ENCODE measurements around the gene FRY. TPM values are rescaled to one million over a fixed set of nuclear protein-coding genes. Genes with fewer than 3 reads are reported as not detected.

FRY gene
- total RNA-seq, 2 experiments from 2014 or later: 3.0 to 7.0 TPM

DNA sequence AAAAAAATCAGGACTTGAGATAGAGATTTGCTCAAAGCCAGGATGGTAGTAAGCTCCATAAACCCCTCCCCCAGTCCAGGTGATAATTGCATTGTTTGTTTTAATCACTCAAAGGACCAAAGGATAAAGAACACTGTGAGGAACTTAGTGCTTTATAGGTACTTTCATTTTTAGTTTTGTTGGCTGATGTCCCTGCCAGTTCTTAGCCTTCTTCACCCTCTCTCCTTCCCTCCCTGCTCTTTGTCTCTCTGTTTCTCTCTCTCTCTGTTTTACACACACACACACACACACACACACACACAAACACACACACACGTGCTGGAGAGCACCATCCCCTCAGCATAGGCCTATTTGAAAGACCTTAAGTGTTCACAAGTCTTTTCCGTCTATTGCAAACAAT, 5.2 kb downstream of the FRY start:
- H3K27ac ChIP-seq (ENCODE audit: low read depth, low read length, poor library complexity, severe bottlenecking): no peak overlapping the region
- no peak for TF ChIP-seq EZH2phosphoT487 (IDR thresholded peaks at IDR 0.05; ENCODE audit: borderline replicate concordance, low read depth, low read length)
- TF ChIP-seq, protein P1, sequence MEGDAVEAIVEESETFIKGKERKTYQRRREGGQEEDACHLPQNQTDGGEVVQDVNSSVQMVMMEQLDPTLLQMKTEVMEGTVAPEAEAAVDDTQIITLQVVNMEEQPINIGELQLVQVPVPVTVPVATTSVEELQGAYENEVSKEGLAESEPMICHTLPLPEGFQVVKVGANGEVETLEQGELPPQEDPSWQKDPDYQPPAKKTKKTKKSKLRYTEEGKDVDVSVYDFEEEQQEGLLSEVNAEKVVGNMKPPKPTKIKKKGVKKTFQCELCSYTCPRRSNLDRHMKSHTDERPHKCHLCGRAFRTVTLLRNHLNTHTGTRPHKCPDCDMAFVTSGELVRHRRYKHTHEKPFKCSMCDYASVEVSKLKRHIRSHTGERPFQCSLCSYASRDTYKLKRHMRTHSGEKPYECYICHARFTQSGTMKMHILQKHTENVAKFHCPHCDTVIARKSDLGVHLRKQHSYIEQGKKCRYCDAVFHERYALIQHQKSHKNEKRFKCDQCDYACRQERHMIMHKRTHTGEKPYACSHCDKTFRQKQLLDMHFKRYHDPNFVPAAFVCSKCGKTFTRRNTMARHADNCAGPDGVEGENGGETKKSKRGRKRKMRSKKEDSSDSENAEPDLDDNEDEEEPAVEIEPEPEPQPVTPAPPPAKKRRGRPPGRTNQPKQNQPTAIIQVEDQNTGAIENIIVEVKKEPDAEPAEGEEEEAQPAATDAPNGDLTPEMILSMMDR (conservative IDR thresholded peaks at IDR 0.05; ENCODE audit: low read length): no peak
- no peaks in the 10 kb centered on the region for H3K9me3 ChIP-seq (ENCODE audit: low read length)
- no peaks in the 10 kb centered on the region for H4K20me1 ChIP-seq (ENCODE audit: insufficient read depth, low read length)
- peaks cover 3% of the 10 kb centered on the region for H3K4me1 ChIP-seq (ENCODE audit: insufficient read depth, low read length, poor library complexity, severe bottlenecking)
- H3K9me2 ChIP-seq (ENCODE audit: insufficient read depth, low read length): no peaks in the 10 kb centered on the region
- CTCF ChIA-PET (ENCODE audit: unreplicated experiment): no interaction called here
- H3K4me3 ChIP-seq (ENCODE audit: low read depth, low read length, poor library complexity, severe bottlenecking): no peak overlapping the region
- POLR2A ChIA-PET: interaction anchor here (2.1 kb wide), 1 partner anchor 9 kb away, joined by 6 read pairs; no protein-coding TSS in a partner anchor
- H3K79me2 ChIP-seq (ENCODE audit: insufficient read depth, low read depth, low read length): no peaks in the 10 kb centered on the region
- DNase-seq (ENCODE audit: low spot score): no peak
- H3K36me3 ChIP-seq (ENCODE audit: insufficient read depth, low read length): no peaks in the 10 kb centered on the region
- intact Hi-C loops (cut with micrococcal nuclease; ENCODE audit: unreplicated experiment): loop anchor here (10.0 kb wide), 1 partner anchor 1508 kb away; no protein-coding TSS in a partner anchor
- H3K4me2 ChIP-seq (ENCODE audit: low read length): peak overlapping the region; percentile 24; the same call in 1 of the 2 replicates
- H2AFZ ChIP-seq (ENCODE audit: low read length): no peak overlapping the region
- no TSS peak for BruUV-seq (replicated peaks)

DNA sequence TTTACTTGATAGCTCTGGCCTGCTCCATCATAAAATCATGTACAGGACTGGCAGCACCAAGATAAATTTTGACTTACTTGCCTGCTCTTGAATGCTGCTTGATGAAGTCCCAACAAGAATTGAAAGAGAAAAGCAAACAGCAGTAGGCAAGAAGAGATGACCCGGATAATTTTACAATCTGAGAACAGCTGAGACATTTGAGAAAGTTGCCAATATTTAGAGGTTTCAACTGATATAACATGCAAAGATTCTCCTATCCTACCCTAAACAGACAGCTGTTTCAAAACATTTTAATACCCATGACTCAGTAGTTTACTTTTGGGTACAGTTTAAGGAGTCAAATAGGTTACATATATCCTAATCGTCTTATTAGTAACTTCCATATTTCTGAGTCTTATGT, 5.9 kb downstream of the FRY start:
- Histone ChIP-seq H3K79me2 (ENCODE audit: insufficient read depth, low read depth, low read length) (no peaks in the 10 kb centered on the region), H3K4me1 (ENCODE audit: insufficient read depth, low read length, poor library complexity, severe bottlenecking) (no peaks in the 10 kb centered on the region), H4K20me1 (ENCODE audit: insufficient read depth, low read length) (no peaks in the 10 kb centered on the region), H3K4me3 (ENCODE audit: low read depth, low read length, poor library complexity, severe bottlenecking) (no peak overlapping the region), H2AFZ (ENCODE audit: low read length) (no peak overlapping the region), H3K9me3 (ENCODE audit: low read length) (no peaks in the 10 kb centered on the region), H3K27ac (ENCODE audit: low read depth, low read length, poor library complexity, severe bottlenecking) (no peak overlapping the region), H3K4me2 (ENCODE audit: low read length) (no peak overlapping the region), H3K9me2 (ENCODE audit: insufficient read depth, low read length) (no peaks in the 10 kb centered on the region), H3K36me3 (ENCODE audit: insufficient read depth, low read length) (no peaks in the 10 kb centered on the region)
- CTCF ChIA-PET (ENCODE audit: unreplicated experiment): no interaction called here
- BruUV-seq (replicated peaks): no TSS peak
- intact Hi-C loops (cut with micrococcal nuclease; ENCODE audit: unreplicated experiment): loop anchor here (10.0 kb wide), 1 partner anchor 1507 kb away; no protein-coding TSS in a partner anchor
- DNase-seq (ENCODE audit: low spot score): no peak
- POLR2A ChIA-PET: interaction anchor here (0.7 to 2.1 kb wide), 3 partner anchors 8 to 10 kb away, joined by 3 to 6 read pairs (median 5); no protein-coding TSS in a partner anchor
- TF ChIP-seq, protein P1 (conservative IDR thresholded peaks at IDR 0.05; ENCODE audit: low read length): no peak
- no peak for TF ChIP-seq EZH2phosphoT487 (IDR thresholded peaks at IDR 0.05; ENCODE audit: borderline replicate concordance, low read depth, low read length)

DNA sequence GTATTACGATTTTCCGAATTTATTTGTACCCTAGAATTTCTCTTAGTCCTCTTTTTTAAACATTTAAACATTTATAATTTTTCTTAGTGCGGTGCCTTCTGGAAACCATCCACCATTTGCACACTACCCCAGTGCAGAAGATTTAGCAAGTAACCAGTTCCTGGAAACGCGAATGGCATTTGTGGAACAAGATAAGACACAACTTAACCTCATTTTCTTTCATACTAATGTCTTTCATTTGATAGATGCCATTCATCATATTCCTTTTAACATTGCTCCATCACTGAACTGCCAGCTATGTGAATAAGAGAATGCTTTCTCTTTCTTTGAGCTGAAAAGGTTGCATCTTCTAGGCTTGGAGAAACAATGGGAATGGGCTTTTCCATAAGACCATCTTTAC, 6.8 kb downstream of the FRY start:
- Histone ChIP-seq H3K9me2 (ENCODE audit: insufficient read depth, low read length) (no peaks in the 10 kb centered on the region), H3K4me1 (ENCODE audit: insufficient read depth, low read length, poor library complexity, severe bottlenecking) (no peaks in the 10 kb centered on the region), H3K36me3 (ENCODE audit: insufficient read depth, low read length) (no peaks in the 10 kb centered on the region), H3K4me3 (ENCODE audit: low read depth, low read length, poor library complexity, severe bottlenecking) (no peak overlapping the region), H2AFZ (ENCODE audit: low read length) (no peak overlapping the region), H3K79me2 (ENCODE audit: insufficient read depth, low read depth, low read length) (no peaks in the 10 kb centered on the region), H4K20me1 (ENCODE audit: insufficient read depth, low read length) (no peaks in the 10 kb centered on the region), H3K27ac (ENCODE audit: low read depth, low read length, poor library complexity, severe bottlenecking) (no peak overlapping the region), H3K9me3 (ENCODE audit: low read length) (no peaks in the 10 kb centered on the region), H3K4me2 (ENCODE audit: low read length) (no peak overlapping the region)
- intact Hi-C loops (cut with micrococcal nuclease; ENCODE audit: unreplicated experiment): loop anchor here (10.0 kb wide), 1 partner anchor 1506 kb away; no protein-coding TSS in a partner anchor
- CTCF ChIA-PET (ENCODE audit: unreplicated experiment): no interaction called here
- no peak for DNase-seq (ENCODE audit: low spot score)
- no peak for TF ChIP-seq EZH2phosphoT487 (IDR thresholded peaks at IDR 0.05; ENCODE audit: borderline replicate concordance, low read depth, low read length)
- TF ChIP-seq, protein P1 (conservative IDR thresholded peaks at IDR 0.05; ENCODE audit: low read length): no peak
- POLR2A ChIA-PET: interaction anchor here (1.1 to 1.2 kb wide), 2 partner anchors 9 to 25 kb away, joined by 3 to 5 read pairs; no protein-coding TSS in a partner anchor
- BruUV-seq (replicated peaks): no TSS peak
